Activated T-cell treated with anti-CD3 and anti-CD28 coated beads, Interleukin-2, amount 50 U/mL, for 1 hour (primary cell): Measurements from ENCODE around the gene NR1D2.
"Not testable (repeated sequence)": the region's sequence is repeated elsewhere in the genome, so short reads cannot be mapped to it uniquely, and the experiment has no call there.

Experiments
- DNase-seq: peaks from one replicate; pipeline ENCODE4 v3.0.0-alpha.2; 2020

Gene NR1D2

GRCh38 chr3:23944861-23945662, at the start of gene NR1D2:
Gene NR1D2 (plus strand): TSS chr3:23945286. CDS start chr3:23945579, 293 bp downstream.
- DNase-seq, result peak; percentile 80

- DNase-seq, result no peak
Measured at GRCh38 chr3:23900744-23901143, 44.3 kb upstream of the NR1D2 start.

- DNase-seq, result no peak
Measured at GRCh38 chr3:23904545-23904944, 40.5 kb upstream of the NR1D2 start.

GRCh38 chr3:23909341-23909740, 35.7 kb upstream of the NR1D2 start:
- DNase-seq, result no peak

GRCh38 chr3:23911397-23911796, 33.7 kb upstream of the NR1D2 start:
- no peak for DNase-seq

- not testable (repeated sequence) for DNase-seq
Measured at GRCh38 chr3:23912335-23912734, 32.8 kb upstream of the NR1D2 start.

- no peak for DNase-seq
Measured at GRCh38 chr3:23913182-23913581, 31.9 kb upstream of the NR1D2 start.

- DNase-seq, result no peak
Measured at GRCh38 chr3:23913873-23914743, 31.0 kb upstream of the NR1D2 start.

GRCh38 chr3:23915537-23916108, 29.5 kb upstream of the NR1D2 start:
- no peak for DNase-seq

GRCh38 chr3:23916152-23916885, 28.8 kb upstream of the NR1D2 start:
- DNase-seq, result no peak

- peak; percentile 95 for DNase-seq
Measured at GRCh38 chr3:23916886-23917678, 28.0 kb upstream of the NR1D2 start, which contains the start of the genes NKIRAS1 and RPL15. Gene NKIRAS1 (minus strand): TSS chr3:23916990. CDS start chr3:23910904, 6,086 bp downstream. Gene RPL15 (plus strand): TSS chr3:23917132. CDS start chr3:23917860, 728 bp downstream.

GRCh38 chr3:23917679-23918303, 27.3 kb upstream of the NR1D2 start:
- not testable (repeated sequence) for DNase-seq

- not testable (repeated sequence) for DNase-seq
Measured at GRCh38 chr3:23918331-23918730, 26.8 kb upstream of the NR1D2 start.

GRCh38 chr3:23919628-23920027, 25.5 kb upstream of the NR1D2 start:
- DNase-seq, result no peak

- no peak for DNase-seq
Measured at GRCh38 chr3:23920151-23920655, 24.9 kb upstream of the NR1D2 start.

GRCh38 chr3:23921052-23921511, 24.0 kb upstream of the NR1D2 start:
- DNase-seq, result no peak

GRCh38 chr3:23923786-23924185, 21.3 kb upstream of the NR1D2 start:
- no peak for DNase-seq

- no peak for DNase-seq
Measured at GRCh38 chr3:23926246-23926645, 18.8 kb upstream of the NR1D2 start.

- no peak for DNase-seq
Measured at GRCh38 chr3:23926736-23927135, 18.4 kb upstream of the NR1D2 start.

GRCh38 chr3:23928524-23928923, 16.6 kb upstream of the NR1D2 start:
- DNase-seq, result no peak

GRCh38 chr3:23931597-23931996, 13.5 kb upstream of the NR1D2 start:
- DNase-seq, result no peak
